ENCODE measurements around the gene GGTLC2. TPM values are rescaled to one million over a fixed set of nuclear protein-coding genes. Genes with fewer than 3 reads are reported as not detected.

GGTLC2 gene
- total and polyA plus RNA-seq, 11 donors, result not detected

GRCh38 chr22:22667966-22668880, 23.8 kb downstream of the GGTLC2 start:
- DNase-seq, result no peak
- ATAC-seq, result no peak
- H3K36me3 ChIP-seq, result no peaks in the 10 kb centered on the region
- peaks cover 0 to 14% (median 0%) of the 10 kb centered on the region in 12 donors for H3K9me3 ChIP-seq
- intact Hi-C loops (cut with DNase I), result no loop called here
- H3K4me3 ChIP-seq, result no peak overlapping the region
- peaks cover 0 to 8% (median 0%) of the 10 kb centered on the region in 9 donors for H3K27me3 ChIP-seq
- no peaks in the 10 kb centered on the region for H3K4me1 ChIP-seq
- no peak overlapping the region for H3K27ac ChIP-seq
- WGBS, 4 donors, result 68 to 77% (median 72%) methylated on average over 7 to 11 of the region's 11 CpGs
- TF ChIP-seq POLR2A (IDR thresholded peaks at IDR 0.05) (no peak), CTCF (IDR thresholded peaks at IDR 0.05) (no peak)

- Histone ChIP-seq H3K9me3 (peaks cover 0 to 14% (median 0%) of the 10 kb centered on the region in 12 donors), H3K4me3 (no peak overlapping the region), H3K36me3 (no peaks in the 10 kb centered on the region), H3K4me1 (no peaks in the 10 kb centered on the region), H3K27me3 (peaks cover 0 to 8% (median 0%) of the 10 kb centered on the region in 9 donors), H3K27ac (no peak overlapping the region)
- intact Hi-C loops (cut with DNase I), result no loop called here
- ATAC-seq (no peak), DNase-seq (no peak)
- TF ChIP-seq POLR2A (IDR thresholded peaks at IDR 0.05) (no peak), CTCF (IDR thresholded peaks at IDR 0.05) (no peak)
- WGBS, 4 donors, result 80 to 87% (median 84%) methylated on average over 2 of the region's 2 CpGs
Measured at GRCh38 chr22:22669093-22669492, 24.7 kb downstream of the GGTLC2 start.

GRCh38 chr22:22670076-22670795, 25.8 kb downstream of the GGTLC2 start:
- TF ChIP-seq CTCF (IDR thresholded peaks at IDR 0.05) (no peak), POLR2A (IDR thresholded peaks at IDR 0.05) (no peak)
- peaks cover 0 to 8% (median 0%) of the 10 kb centered on the region in 9 donors for H3K27me3 ChIP-seq
- intact Hi-C loops (cut with DNase I), result no loop called here
- no peak overlapping the region for H3K27ac ChIP-seq
- ATAC-seq, result no peak
- no peak overlapping the region for H3K4me3 ChIP-seq
- peaks cover 0 to 14% (median 0%) of the 10 kb centered on the region in 12 donors for H3K9me3 ChIP-seq
- no peaks in the 10 kb centered on the region for H3K4me1 ChIP-seq
- no peak for DNase-seq
- H3K36me3 ChIP-seq, result no peaks in the 10 kb centered on the region
- WGBS, 4 donors, result 78 to 86% (median 80%) methylated on average over 4 of the region's 4 CpGs

- peaks cover 0 to 8% (median 0%) of the 10 kb centered on the region in 9 donors for H3K27me3 ChIP-seq
- TF ChIP-seq CTCF (IDR thresholded peaks at IDR 0.05) (no peak), POLR2A (IDR thresholded peaks at IDR 0.05) (no peak)
- ATAC-seq (no peak), DNase-seq (no peak)
- H3K27ac ChIP-seq, result no peak overlapping the region
- no peaks in the 10 kb centered on the region for H3K36me3 ChIP-seq
- no peak overlapping the region for H3K4me3 ChIP-seq
- 85 to 88% (median 86%) methylated on average over 1 of the region's 1 CpG for WGBS, 4 donors
- H3K9me3 ChIP-seq, result peaks cover 0 to 14% (median 0%) of the 10 kb centered on the region in 12 donors
- intact Hi-C loops (cut with DNase I), result no loop called here
- H3K4me1 ChIP-seq, result no peaks in the 10 kb centered on the region
Measured at GRCh38 chr22:22671506-22671905, 27.1 kb downstream of the GGTLC2 start.

All from heart left ventricle (tissue), 16 donors.